HFFc6 (cell line): ENCODE data around the gene AP2B1. TPM values are rescaled to one million over a fixed set of nuclear protein-coding genes. Genes with fewer than 3 reads are reported as not detected.

Experiments
- DNase-seq: peaks from one replicate; pipeline ENCODE4 v3.0.0-alpha.2; 2018
- H3K27ac Mint-ChIP-seq: 2 replicates; pipeline ENCODE4 v1.8.0; 2020; ENCODE audit warnings: mild to moderate bottlenecking, mixed read lengths
- H3K27me3 Mint-ChIP-seq: 2 replicates; pipeline ENCODE4 v1.8.0; 2021; ENCODE audit warnings: mild to moderate bottlenecking, moderate library complexity, mixed read lengths; ENCODE audit not compliant: insufficient read depth
- H3K36me3 Mint-ChIP-seq: 2 replicates; pipeline ENCODE4 v1.8.0; 2021; ENCODE audit warnings: low read depth, mixed read lengths
- H3K4me1 Mint-ChIP-seq: 2 replicates; pipeline ENCODE4 v1.8.0; 2020; ENCODE audit warnings: low read depth, mixed read lengths
- H3K4me3 Mint-ChIP-seq: 2 replicates; pipeline ENCODE4 v1.8.0; 2020; ENCODE audit warnings: mild to moderate bottlenecking, moderate library complexity, mixed read lengths
- H3K9me3 Mint-ChIP-seq: 2 replicates; pipeline ENCODE4 v1.8.0; 2020; ENCODE audit warnings: mild to moderate bottlenecking, mixed read lengths
- total RNA-seq, 6 experiments: library from RNA; stranded (reverse); fragmentation: NEBNext Ultra II Directional; extraction: Animal tissue kit (Norgen Biotek cat#: 25700); gene quantifications; 2 replicates in 1 of 6; 3 replicates in 5 of 6; pipeline ENCODE4 v1.2.3, GENCODE V29; 2021
- TF ChIP-seq, protein P1 (sequence below): fragments of 200-600 bp; sonication (generic); IDR thresholded peaks from 2 replicates; pipeline ENCODE4 v1.5.0; 2021; ENCODE audit warnings: antibody characterized with exemption, mild to moderate bottlenecking

The AP2B1 gene
- total RNA-seq, 6 experiments from 2014 or later = 168 to 196 (median 182) TPM

DNA sequence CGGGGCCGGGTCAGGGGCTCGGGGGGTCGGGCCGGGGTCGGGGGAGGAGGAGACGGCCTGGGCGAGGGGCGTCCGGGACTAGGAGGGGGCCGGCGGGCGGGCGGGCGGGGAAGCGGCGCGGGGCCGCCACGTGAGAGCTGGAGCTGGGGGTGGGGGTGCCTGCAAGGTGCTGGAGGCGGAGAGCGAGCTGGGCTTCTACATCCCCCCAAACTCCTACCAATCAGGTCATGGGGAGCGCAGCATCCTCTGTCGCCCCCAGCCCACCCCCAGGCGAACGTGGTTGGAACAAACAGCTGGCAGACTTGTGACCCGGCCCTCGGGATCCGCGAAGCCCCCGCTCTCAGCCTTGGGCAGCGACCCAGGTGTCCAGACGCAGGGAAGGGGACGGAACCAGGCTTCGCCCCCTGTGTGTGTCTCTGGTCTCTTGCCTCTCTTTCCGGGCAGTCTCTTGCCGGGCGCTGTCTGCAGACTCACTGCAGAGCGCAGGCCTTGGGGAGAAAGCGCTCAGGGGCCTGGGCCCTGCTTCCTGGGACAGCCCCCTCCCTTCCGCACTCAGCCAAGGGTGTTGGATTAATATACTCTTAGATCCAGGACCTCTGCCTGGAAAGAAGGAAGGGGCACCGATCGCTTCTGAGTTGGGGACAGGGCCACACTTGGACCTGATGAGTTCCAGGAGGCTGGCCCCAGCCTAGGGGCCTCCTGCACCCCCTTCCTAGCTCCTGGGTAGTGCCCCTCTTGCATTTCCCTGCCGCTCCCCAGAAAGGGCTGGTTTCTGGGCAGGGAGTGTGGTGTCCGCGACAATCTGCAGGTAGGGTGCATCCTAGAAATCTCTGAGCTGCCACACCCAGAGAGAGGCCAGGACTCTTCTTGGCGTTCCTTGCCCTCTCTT, 145.0 kb downstream of the AP2B1 start:
- H3K27ac Mint-ChIP-seq = no peak overlapping the region
- no peaks in the 10 kb centered on the region for H3K9me3 Mint-ChIP-seq
- peaks cover 23% of the 10 kb centered on the region for H3K4me1 Mint-ChIP-seq
- TF ChIP-seq, protein P1, sequence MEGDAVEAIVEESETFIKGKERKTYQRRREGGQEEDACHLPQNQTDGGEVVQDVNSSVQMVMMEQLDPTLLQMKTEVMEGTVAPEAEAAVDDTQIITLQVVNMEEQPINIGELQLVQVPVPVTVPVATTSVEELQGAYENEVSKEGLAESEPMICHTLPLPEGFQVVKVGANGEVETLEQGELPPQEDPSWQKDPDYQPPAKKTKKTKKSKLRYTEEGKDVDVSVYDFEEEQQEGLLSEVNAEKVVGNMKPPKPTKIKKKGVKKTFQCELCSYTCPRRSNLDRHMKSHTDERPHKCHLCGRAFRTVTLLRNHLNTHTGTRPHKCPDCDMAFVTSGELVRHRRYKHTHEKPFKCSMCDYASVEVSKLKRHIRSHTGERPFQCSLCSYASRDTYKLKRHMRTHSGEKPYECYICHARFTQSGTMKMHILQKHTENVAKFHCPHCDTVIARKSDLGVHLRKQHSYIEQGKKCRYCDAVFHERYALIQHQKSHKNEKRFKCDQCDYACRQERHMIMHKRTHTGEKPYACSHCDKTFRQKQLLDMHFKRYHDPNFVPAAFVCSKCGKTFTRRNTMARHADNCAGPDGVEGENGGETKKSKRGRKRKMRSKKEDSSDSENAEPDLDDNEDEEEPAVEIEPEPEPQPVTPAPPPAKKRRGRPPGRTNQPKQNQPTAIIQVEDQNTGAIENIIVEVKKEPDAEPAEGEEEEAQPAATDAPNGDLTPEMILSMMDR = no peak
- no peak for DNase-seq
- H3K4me3 Mint-ChIP-seq = peak overlapping the region; percentile 84
- peaks cover 5% of the 10 kb centered on the region for H3K27me3 Mint-ChIP-seq
- H3K36me3 Mint-ChIP-seq = 0 out of 2 replicates have a peak, but pooled peaks cover 3% of the 10 kb centered on the region

DNA sequence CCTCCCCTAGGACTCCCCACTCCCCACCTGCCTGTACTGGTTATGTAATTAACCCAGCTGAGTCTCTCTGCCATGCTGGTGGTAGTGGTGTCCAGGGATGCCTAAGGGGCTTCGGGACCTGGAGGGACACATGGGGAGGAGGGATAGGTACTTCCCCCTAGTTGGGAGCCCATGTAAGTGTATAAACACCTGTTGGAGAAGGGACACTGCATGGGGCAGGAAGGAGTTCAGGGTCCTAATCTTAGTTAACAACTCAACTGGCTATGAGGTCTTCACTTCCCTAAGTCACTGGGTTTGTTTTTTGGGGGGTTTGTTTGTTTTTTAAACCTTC, 145.6 kb downstream of the AP2B1 start:
- peaks cover 3% of the 10 kb centered on the region for H3K27me3 Mint-ChIP-seq
- H3K4me3 Mint-ChIP-seq = peak overlapping the region; percentile 84
- H3K27ac Mint-ChIP-seq = no peak overlapping the region
- H3K9me3 Mint-ChIP-seq = no peaks in the 10 kb centered on the region
- H3K4me1 Mint-ChIP-seq = peaks cover 17% of the 10 kb centered on the region
- 0 out of 2 replicates have a peak, but pooled peaks cover 3% of the 10 kb centered on the region for H3K36me3 Mint-ChIP-seq
- TF ChIP-seq, protein P1 = no peak
- DNase-seq = no peak

DNA sequence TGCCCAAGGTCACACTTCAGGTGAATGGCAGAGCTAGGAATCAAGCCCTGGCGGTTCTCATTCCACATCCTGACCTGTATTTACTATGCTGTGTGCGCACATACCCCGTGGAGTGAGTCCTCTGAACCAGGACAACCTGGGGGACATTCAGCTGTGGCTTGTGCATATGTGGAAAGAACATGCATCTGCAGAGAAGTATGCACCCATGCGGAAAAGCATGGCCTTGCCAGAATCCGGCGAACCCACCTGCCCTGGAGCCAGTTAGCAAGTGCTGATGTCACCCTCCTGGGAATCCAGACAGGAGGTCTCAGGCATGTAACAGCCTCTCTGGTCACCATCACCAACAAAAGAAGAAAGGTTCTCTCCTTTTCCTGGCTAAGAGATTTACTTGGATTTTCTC, 146.2 kb downstream of the AP2B1 start:
- TF ChIP-seq, protein P1 = no peak
- Mint-ChIP-seq H3K27ac (no peak overlapping the region), H3K4me3 (no peak overlapping the region), H3K36me3 (0 out of 2 replicates have a peak, but pooled peaks cover 3% of the 10 kb centered on the region), H3K9me3 (no peaks in the 10 kb centered on the region), H3K4me1 (peaks cover 12% of the 10 kb centered on the region), H3K27me3 (peaks cover 3% of the 10 kb centered on the region)
- DNase-seq = no peak

DNA sequence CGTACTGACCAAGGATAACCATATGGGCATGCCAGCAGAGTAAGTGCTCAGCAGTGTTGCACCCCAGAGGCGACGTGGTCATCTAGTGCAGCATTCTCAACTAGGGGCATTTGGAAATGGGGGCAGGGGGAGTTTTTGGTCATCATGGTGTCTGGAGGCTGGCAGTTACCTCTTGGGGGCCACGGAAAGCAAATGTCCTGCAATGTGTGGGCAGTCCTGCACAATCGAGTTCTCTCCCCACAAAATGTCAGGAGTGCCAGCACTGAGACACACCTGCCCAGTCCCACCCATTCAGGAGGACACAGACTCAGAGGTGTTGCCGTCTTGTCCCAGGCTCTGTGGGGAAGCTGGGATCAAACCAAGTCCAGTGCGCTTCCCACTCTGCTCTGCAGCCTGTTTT, 147.3 kb downstream of the AP2B1 start:
- H3K36me3 Mint-ChIP-seq = 0 out of 2 replicates have a peak, but pooled peaks cover 3% of the 10 kb centered on the region
- peaks cover 5% of the 10 kb centered on the region for H3K27me3 Mint-ChIP-seq
- H3K9me3 Mint-ChIP-seq = no peaks in the 10 kb centered on the region
- TF ChIP-seq, protein P1 = no peak
- peaks cover 12% of the 10 kb centered on the region for H3K4me1 Mint-ChIP-seq
- DNase-seq = no peak
- no peak overlapping the region for H3K4me3 Mint-ChIP-seq
- no peak overlapping the region for H3K27ac Mint-ChIP-seq

DNA sequence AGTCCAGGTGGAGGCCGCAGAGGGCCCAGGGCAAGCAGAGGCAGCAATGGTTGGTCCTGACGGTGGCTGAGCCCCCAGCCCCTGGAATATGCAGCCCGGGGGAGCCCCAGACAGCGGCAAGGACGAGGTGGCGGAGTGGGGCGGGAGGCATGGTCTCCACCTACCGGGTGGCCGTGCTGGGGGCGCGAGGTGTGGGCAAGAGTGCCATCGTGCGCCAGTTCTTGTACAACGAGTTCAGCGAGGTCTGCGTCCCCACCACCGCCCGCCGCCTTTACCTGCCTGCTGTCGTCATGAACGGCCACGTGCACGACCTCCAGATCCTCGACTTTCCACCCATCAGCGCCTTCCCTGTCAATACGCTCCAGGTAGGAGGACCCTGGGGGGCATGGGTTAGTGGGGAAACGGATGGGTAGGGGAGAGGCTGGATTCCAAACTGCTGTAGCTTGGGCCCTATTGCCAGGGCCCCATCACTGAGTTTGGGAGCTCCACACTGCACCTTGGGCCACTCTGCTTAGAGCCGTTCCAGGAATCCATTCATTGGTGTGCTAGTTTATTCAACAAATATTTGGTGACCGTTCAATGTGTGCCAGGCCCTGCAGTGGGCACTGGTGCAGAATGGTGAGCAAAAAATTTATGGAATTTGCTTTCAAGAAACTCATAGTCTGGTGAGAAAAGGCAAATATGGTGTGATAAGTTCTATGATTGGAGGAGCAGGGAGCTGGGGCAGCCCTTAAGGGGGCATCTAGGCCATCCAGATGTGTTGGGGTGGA, 148.1 kb downstream of the AP2B1 start:
- H3K9me3 Mint-ChIP-seq = no peaks in the 10 kb centered on the region
- H3K4me1 Mint-ChIP-seq = peaks cover 11% of the 10 kb centered on the region
- no peak overlapping the region for H3K27ac Mint-ChIP-seq
- no peak for DNase-seq
- H3K27me3 Mint-ChIP-seq = peaks cover 13% of the 10 kb centered on the region
- TF ChIP-seq, protein P1 = no peak
- H3K4me3 Mint-ChIP-seq = no peak overlapping the region
- H3K36me3 Mint-ChIP-seq = 0 out of 2 replicates have a peak, but pooled peaks cover 3% of the 10 kb centered on the region
